GM10266 (cell line): ENCODE data around the gene FEN1.

Experiments
- DNase-seq: peaks from one replicate; pipeline ENCODE4 v3.0.0; 2012; ENCODE audit errors: extremely low spot score
- CTCF ChIP-seq: IDR thresholded peaks from 2 replicates; pipeline ENCODE4 v1.5.1; 2012; ENCODE audit warnings: mild to moderate bottlenecking, low read depth; ENCODE audit not compliant: control insufficient read depth, insufficient read depth; ENCODE audit errors: missing control alignments

FEN1 gene

DNA sequence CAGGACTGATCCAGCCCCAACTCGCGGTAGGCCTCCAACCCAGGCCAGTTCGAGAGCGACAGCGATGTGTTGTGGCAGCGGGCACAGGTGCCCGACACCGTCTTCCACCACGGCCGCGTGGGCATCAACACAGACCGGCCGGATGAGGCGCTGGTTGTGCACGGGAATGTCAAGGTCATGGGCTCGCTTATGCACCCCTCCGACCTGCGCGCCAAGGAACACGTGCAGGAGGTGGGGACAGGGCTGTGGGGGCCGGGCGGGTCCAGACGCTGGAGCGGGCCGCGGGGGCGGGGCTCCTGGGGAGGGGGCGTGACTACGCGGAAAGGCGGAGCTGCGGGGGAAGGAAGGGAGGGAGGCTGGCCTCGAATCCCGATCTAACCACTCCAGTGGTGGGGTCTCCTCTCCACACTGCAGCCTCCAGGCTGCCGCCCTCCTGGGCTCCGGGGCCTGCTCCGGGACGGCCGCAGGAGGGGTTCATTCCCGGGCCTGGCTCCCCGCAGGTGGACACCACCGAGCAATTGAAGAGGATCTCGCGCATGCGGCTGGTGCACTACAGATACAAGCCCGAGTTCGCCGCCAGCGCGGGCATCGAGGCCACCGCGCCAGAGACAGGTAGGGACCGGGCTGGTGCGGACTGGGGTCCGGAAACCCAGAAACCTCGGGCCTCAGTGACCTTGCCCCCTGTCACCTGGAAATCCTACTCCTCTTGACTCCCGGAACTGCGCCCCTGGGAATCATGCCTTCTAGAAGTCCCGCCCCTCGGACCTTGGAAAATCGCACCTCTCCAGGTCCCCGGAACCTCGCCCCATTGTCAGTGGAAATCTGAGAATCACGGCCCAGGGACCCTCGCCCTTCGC, 15.2 kb upstream of the FEN1 start:
- peak; percentile 72 for DNase-seq

DNA sequence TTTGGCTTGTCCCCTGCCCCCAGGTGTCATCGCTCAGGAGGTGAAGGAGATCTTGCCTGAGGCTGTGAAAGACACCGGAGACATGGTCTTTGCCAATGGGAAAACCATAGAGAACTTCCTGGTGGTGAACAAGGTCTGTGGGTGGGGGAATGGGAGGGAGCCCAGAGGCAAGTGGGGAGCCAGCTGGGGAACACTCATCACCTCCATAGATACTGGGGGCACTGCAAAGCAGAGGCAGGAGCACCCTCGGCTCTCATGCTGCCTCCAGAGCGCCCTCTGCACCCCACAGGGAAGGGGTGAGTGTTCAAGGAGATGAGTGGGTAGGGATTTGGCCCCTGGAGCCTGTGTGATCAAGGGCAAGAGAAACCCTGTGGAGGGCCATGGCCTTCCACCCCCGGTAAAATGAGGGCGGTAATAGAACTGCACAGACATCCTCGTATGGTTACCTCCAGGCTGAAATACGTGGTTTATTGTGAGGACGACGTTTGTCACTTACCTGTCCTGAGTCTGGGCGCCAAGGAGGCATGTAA, 14.3 kb upstream of the FEN1 start:
- no peak for DNase-seq
- no peak for TF ChIP-seq CTCF

More for the DNA sequence above, 15.2 kb upstream of the FEN1 start:
- no peak for TF ChIP-seq CTCF

GRCh38 chr11:61778920-61779650, 13.6 kb upstream of the FEN1 start:
- DNase-seq = no peak
- TF ChIP-seq CTCF = no peak

- no peak for TF ChIP-seq CTCF
- no peak for DNase-seq
Measured at GRCh38 chr11:61779666-61780525, 12.8 kb upstream of the FEN1 start.

- no peak for DNase-seq
- no peak for TF ChIP-seq CTCF
Measured at GRCh38 chr11:61780581-61781162, 12.0 kb upstream of the FEN1 start.

- no peak for TF ChIP-seq CTCF
- DNase-seq = no peak
Measured at GRCh38 chr11:61781585-61781984, 11.1 kb upstream of the FEN1 start.
